ENCODE measurements around the gene TPSAB1. TPM values are rescaled to one million over a fixed set of nuclear protein-coding genes. Genes with fewer than 3 reads are reported as not detected.

Gene TPSAB1
- total and polyA plus RNA-seq, 4 donors = 0.23 to 10.8 (median 1.2) TPM

- TF ChIP-seq CTCF (IDR thresholded peaks at IDR 0.05; ENCODE audit: low read depth, low read length, missing input control) (no peak), MAX (IDR thresholded peaks at IDR 0.05) (no peak), EGR1 (IDR thresholded peaks at IDR 0.05; ENCODE audit: low read depth in 2 of 2) (no peak), ZBTB33 (IDR thresholded peaks at IDR 0.05) (no peak), FOXA2 (IDR thresholded peaks at IDR 0.05) (no peak), YY1 (IDR thresholded peaks at IDR 0.05) (no peak), NR2F2 (IDR thresholded peaks at IDR 0.05) (no peak)
Measured at GRCh38 chr16:1256874-1257322, 16.4 kb downstream of the TPSAB1 start (continued).

- WGBS = 84% methylated on average over 34 of the region's 34 CpGs
- Histone ChIP-seq H3K4me1 (ENCODE audit: control insufficient read depth in 4 of 4, insufficient read depth in 4 of 4, low read length in 3 of 4) (no peaks in the 10 kb centered on the region), H3K27ac (ENCODE audit: low read depth in 1 of 2, low read length in 2 of 2) (no peak overlapping the region), H3K27me3 (ENCODE audit: control insufficient read depth in 4 of 4, insufficient read depth in 4 of 4, low read length in 3 of 4) (peaks cover 0 to 9% (median 1%) of the 10 kb centered on the region in 4 donors), H3K9me3 (ENCODE audit: control insufficient read depth in 4 of 4, low read length in 3 of 4) (no peaks in the 10 kb centered on the region), H3K9ac (ENCODE audit: low read depth in 1 of 2, low read length in 2 of 2) (no peak overlapping the region), H3K36me3 (ENCODE audit: control insufficient read depth in 4 of 4, insufficient read depth in 3 of 4, low read depth in 1 of 4, low read length in 3 of 4) (no peaks in the 10 kb centered on the region), H3K4me3 (ENCODE audit: low read depth in 1 of 3, low read length in 3 of 3) (no peak overlapping the region)
- no peak for DNase-seq (ENCODE audit: low spot score)
- no peak for TF ChIP-seq YY1 (IDR thresholded peaks at IDR 0.05)
Measured at GRCh38 chr16:1257561-1258224, 17.2 kb downstream of the TPSAB1 start.

- WGBS = 60% methylated on average over 12 of the region's 12 CpGs
- Histone ChIP-seq H3K9me3 (ENCODE audit: control insufficient read depth in 4 of 4, low read length in 3 of 4) (no peaks in the 10 kb centered on the region), H3K36me3 (ENCODE audit: control insufficient read depth in 4 of 4, insufficient read depth in 3 of 4, low read depth in 1 of 4, low read length in 3 of 4) (no peaks in the 10 kb centered on the region), H3K27me3 (ENCODE audit: control insufficient read depth in 4 of 4, insufficient read depth in 4 of 4, low read length in 3 of 4) (peaks cover 0 to 9% (median 1%) of the 10 kb centered on the region in 4 donors), H3K9ac (ENCODE audit: low read depth in 1 of 2, low read length in 2 of 2) (no peak overlapping the region), H3K4me1 (ENCODE audit: control insufficient read depth in 4 of 4, insufficient read depth in 4 of 4, low read length in 3 of 4) (no peaks in the 10 kb centered on the region), H3K27ac (ENCODE audit: low read depth in 1 of 2, low read length in 2 of 2) (no peak overlapping the region), H3K4me3 (ENCODE audit: low read depth in 1 of 3, low read length in 3 of 3) (no peak overlapping the region)
- no peak for TF ChIP-seq RXRA (IDR thresholded peaks at IDR 0.05)
- TF ChIP-seq RAD21 (IDR thresholded peaks at IDR 0.05) = no peak
- TF ChIP-seq FOXA1 (IDR thresholded peaks at IDR 0.05) = no peak
- TF ChIP-seq HNF4A (conservative IDR thresholded peaks at IDR 0.05) = no peak
- no peak for TF ChIP-seq YY1 (IDR thresholded peaks at IDR 0.05)
- no peak for TF ChIP-seq GABPA (IDR thresholded peaks at IDR 0.05 in 1 of 2, conservative IDR thresholded peaks at IDR 0.05 in 1 of 2)
- TF ChIP-seq TAF1 (conservative IDR thresholded peaks at IDR 0.05) = no peak
- no peak for TF ChIP-seq JUND (IDR thresholded peaks at IDR 0.05)
- TF ChIP-seq CTCF (IDR thresholded peaks at IDR 0.05; ENCODE audit: low read depth, low read length, missing input control) = no peak
- TF ChIP-seq EGR1 (IDR thresholded peaks at IDR 0.05; ENCODE audit: low read depth in 2 of 2) = no peak
- no peak for TF ChIP-seq SP1 (IDR thresholded peaks at IDR 0.05)
- TF ChIP-seq NR2F2 (IDR thresholded peaks at IDR 0.05) = no peak
- TF ChIP-seq ATF3 (IDR thresholded peaks at IDR 0.05) = no peak
- no peak for TF ChIP-seq HNF4G (IDR thresholded peaks at IDR 0.05)
- no peak for TF ChIP-seq ZBTB33 (IDR thresholded peaks at IDR 0.05)
- no peak for DNase-seq (ENCODE audit: low spot score)
Measured at GRCh38 chr16:1258225-1258600, 17.7 kb downstream of the TPSAB1 start.
